ENCODE results near the gene TRIM27. TPM values are rescaled to one million over a fixed set of nuclear protein-coding genes. Genes with fewer than 3 reads are reported as not detected.
"Not testable (repeated sequence)": the region's sequence is repeated elsewhere in the genome, so short reads cannot be mapped to it uniquely, and the experiment has no call there.

TRIM27 gene
- total and polyA plus RNA-seq, 2 donors (not counting 1 experiment from before 2014, with no cell fraction given) = 42.7 to 43.8 TPM

DNA sequence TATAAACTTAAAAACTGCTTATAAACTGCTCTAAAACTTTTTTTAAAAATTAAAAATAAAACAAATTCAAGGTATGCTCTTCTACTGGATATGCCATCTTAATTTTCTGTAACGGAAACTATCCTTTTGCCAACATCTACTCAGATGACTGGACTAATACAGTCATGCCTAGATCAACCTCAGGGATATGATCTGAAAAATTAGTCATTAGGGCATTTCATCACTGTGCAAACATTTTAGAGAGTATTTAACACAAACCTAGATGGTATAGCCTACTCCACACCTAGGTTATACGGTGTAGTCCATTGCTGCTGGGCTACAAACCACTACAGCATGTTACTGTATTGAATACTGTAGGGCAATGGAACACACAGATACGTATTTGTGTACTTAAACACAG lies 64.8 kb downstream of the TRIM27 start:
- Histone ChIP-seq H3K79me2 (ENCODE audit: control insufficient read depth, insufficient read depth, low read length) (no peaks in the 10 kb centered on the region), H3K36me3 (ENCODE audit: control insufficient read depth, insufficient read depth, low read length) (no peaks in the 10 kb centered on the region), H3K27me3 (ENCODE audit: control insufficient read depth, insufficient read depth, low read length) (no peaks in the 10 kb centered on the region), H2AFZ (ENCODE audit: low read length) (no peak overlapping the region), H3K27ac (ENCODE audit: insufficient read depth, low read length) (no peak overlapping the region), H3K4me1 (ENCODE audit: control insufficient read depth, extremely low read depth, insufficient read depth, low read length) (no peaks in the 10 kb centered on the region), H4K20me1 (ENCODE audit: control insufficient read depth, extremely low read depth, insufficient read depth, low read length) (no peaks in the 10 kb centered on the region), H3K4me2 (ENCODE audit: extremely low read depth, insufficient read depth, low read length) (no peak overlapping the region), H3K4me3 (replicated peaks in 1 of 4; ENCODE audit: control extremely low read depth in 1 of 4, insufficient read depth in 1 of 4, low read depth in 3 of 4, low read length in 4 of 4) (no peak overlapping the region), H3K9me3 (ENCODE audit: control insufficient read depth, insufficient read depth, low read depth, low read length) (no peaks in the 10 kb centered on the region), H3K9ac (ENCODE audit: insufficient read depth, low read length) (no peak overlapping the region)
- DNase-seq (ENCODE audit: low read depth in 2 of 2) = no peak
- TF ChIP-seq EZH2 (IDR thresholded peaks at IDR 0.05; ENCODE audit: low read length, missing control alignments) = no peak
- TF ChIP-seq, protein P1, sequence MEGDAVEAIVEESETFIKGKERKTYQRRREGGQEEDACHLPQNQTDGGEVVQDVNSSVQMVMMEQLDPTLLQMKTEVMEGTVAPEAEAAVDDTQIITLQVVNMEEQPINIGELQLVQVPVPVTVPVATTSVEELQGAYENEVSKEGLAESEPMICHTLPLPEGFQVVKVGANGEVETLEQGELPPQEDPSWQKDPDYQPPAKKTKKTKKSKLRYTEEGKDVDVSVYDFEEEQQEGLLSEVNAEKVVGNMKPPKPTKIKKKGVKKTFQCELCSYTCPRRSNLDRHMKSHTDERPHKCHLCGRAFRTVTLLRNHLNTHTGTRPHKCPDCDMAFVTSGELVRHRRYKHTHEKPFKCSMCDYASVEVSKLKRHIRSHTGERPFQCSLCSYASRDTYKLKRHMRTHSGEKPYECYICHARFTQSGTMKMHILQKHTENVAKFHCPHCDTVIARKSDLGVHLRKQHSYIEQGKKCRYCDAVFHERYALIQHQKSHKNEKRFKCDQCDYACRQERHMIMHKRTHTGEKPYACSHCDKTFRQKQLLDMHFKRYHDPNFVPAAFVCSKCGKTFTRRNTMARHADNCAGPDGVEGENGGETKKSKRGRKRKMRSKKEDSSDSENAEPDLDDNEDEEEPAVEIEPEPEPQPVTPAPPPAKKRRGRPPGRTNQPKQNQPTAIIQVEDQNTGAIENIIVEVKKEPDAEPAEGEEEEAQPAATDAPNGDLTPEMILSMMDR (conservative IDR thresholded peaks at IDR 0.05 in 1 of 2, IDR thresholded peaks at IDR 0.05 in 1 of 2; ENCODE audit: low read depth in 1 of 2, low read length in 2 of 2) = no peak

DNA sequence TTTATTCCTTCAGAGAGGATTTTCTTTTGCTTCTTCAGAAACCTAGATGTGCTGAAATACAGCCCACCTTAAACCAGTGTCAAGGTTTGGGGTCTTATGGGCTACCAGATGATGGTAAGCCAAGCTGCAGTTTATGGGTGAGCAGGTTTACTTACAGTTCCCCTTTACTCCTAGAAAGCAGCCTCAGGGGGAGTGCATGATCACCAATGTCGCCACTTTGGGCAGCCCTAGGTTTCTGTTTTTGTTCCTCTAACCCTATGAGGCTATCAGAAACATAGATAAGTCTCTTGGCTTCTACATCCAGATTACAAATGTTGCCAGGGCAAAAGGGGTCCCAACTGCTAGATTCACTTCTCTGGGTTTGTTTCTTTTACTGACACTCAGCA lies 67.2 kb downstream of the TRIM27 start:
- Histone ChIP-seq H3K9ac (ENCODE audit: insufficient read depth, low read length) (no peak overlapping the region), H2AFZ (ENCODE audit: low read length) (no peak overlapping the region), H3K79me2 (ENCODE audit: control insufficient read depth, insufficient read depth, low read length) (no peaks in the 10 kb centered on the region), H3K27me3 (ENCODE audit: control insufficient read depth, insufficient read depth, low read length) (no peaks in the 10 kb centered on the region), H3K9me3 (ENCODE audit: control insufficient read depth, insufficient read depth, low read depth, low read length) (no peaks in the 10 kb centered on the region), H4K20me1 (ENCODE audit: control insufficient read depth, extremely low read depth, insufficient read depth, low read length) (no peaks in the 10 kb centered on the region), H3K4me3 (replicated peaks in 1 of 4; ENCODE audit: control extremely low read depth in 1 of 4, insufficient read depth in 1 of 4, low read depth in 3 of 4, low read length in 4 of 4) (no peak overlapping the region), H3K4me1 (ENCODE audit: control insufficient read depth, extremely low read depth, insufficient read depth, low read length) (no peaks in the 10 kb centered on the region), H3K4me2 (ENCODE audit: extremely low read depth, insufficient read depth, low read length) (no peak overlapping the region), H3K36me3 (ENCODE audit: control insufficient read depth, insufficient read depth, low read length) (no peaks in the 10 kb centered on the region), H3K27ac (ENCODE audit: insufficient read depth, low read length) (no peak overlapping the region)
- no peak for DNase-seq (ENCODE audit: low read depth in 2 of 2)
- no peak for TF ChIP-seq EZH2 (IDR thresholded peaks at IDR 0.05; ENCODE audit: low read length, missing control alignments)
- TF ChIP-seq, protein P1 (conservative IDR thresholded peaks at IDR 0.05 in 1 of 2, IDR thresholded peaks at IDR 0.05 in 1 of 2; ENCODE audit: low read depth in 1 of 2, low read length in 2 of 2) = no peak

DNA sequence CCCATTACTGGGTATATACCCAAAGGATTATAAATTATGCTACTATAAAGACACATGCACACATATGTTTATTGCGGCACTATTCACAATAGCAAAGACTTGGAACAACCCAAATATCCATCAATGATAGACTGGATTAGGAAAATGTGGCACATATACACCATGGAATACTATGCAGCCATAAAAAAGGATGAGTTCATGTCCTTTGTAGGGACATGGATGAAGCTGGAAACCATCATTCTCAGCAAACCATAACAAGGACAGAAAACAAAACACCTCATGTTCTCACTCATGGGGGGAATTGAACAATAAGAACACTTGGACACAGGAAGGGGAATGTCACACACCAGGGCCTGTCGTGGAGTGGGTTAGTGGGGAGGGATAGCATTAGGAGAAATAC lies 69.4 kb downstream of the TRIM27 start:
- not testable (repeated sequence) for H2AFZ ChIP-seq (ENCODE audit: low read length); DNase-seq (ENCODE audit: low read depth in 2 of 2); H3K79me2 ChIP-seq (ENCODE audit: control insufficient read depth, insufficient read depth, low read length); H3K9ac ChIP-seq (ENCODE audit: insufficient read depth, low read length); H3K27ac ChIP-seq (ENCODE audit: insufficient read depth, low read length); H4K20me1 ChIP-seq (ENCODE audit: control insufficient read depth, extremely low read depth, insufficient read depth, low read length); H3K36me3 ChIP-seq (ENCODE audit: control insufficient read depth, insufficient read depth, low read length); H3K4me3 ChIP-seq (replicated peaks in 1 of 4; ENCODE audit: control extremely low read depth in 1 of 4, insufficient read depth in 1 of 4, low read depth in 3 of 4, low read length in 4 of 4); H3K9me3 ChIP-seq (ENCODE audit: control insufficient read depth, insufficient read depth, low read depth, low read length); H3K4me2 ChIP-seq (ENCODE audit: extremely low read depth, insufficient read depth, low read length); H3K27me3 ChIP-seq (ENCODE audit: control insufficient read depth, insufficient read depth, low read length); H3K4me1 ChIP-seq (ENCODE audit: control insufficient read depth, extremely low read depth, insufficient read depth, low read length)

Other genes starting within 250 kb of the TRIM27 start
- 3.5 and 3.6 TPM in 2 replicates for gene ZNF311, start 81.3 kb upstream of the TRIM27 start, total RNA-seq
- 0.61 and 0.89 TPM in 2 replicates for gene ZNF311, start 81.3 kb upstream of the TRIM27 start, polyA plus RNA-seq
- gene OR2W1, start 121.2 kb upstream of the TRIM27 start, total RNA-seq = not detected in 2 replicates
- not detected in 2 replicates for gene OR2W1, start 121.2 kb upstream of the TRIM27 start, polyA plus RNA-seq
- gene OR2B3, start 163.3 kb upstream of the TRIM27 start, total RNA-seq = not detected in 2 replicates
- not detected in 2 replicates for gene OR2B3, start 163.3 kb upstream of the TRIM27 start, polyA plus RNA-seq
- not detected in 2 replicates for gene OR2J1, start 175.5 kb upstream of the TRIM27 start, total RNA-seq
- gene OR2J1, start 175.5 kb upstream of the TRIM27 start, polyA plus RNA-seq = not detected in 2 replicates
- gene OR2J3, start 184.1 kb upstream of the TRIM27 start, total RNA-seq = not detected in 2 replicates
- gene OR2J3, start 184.1 kb upstream of the TRIM27 start, polyA plus RNA-seq = not detected in 2 replicates
- gene OR2J2, start 246.9 kb upstream of the TRIM27 start, total RNA-seq = not detected in 2 replicates
- not detected in 2 replicates for gene OR2J2, start 246.9 kb upstream of the TRIM27 start, polyA plus RNA-seq